H9 (cell line): Measurements from ENCODE around the gene OR2T35. TPM values are rescaled to one million over a fixed set of nuclear protein-coding genes. Genes with fewer than 3 reads are reported as not detected.
"Not testable (repeated sequence)": the region's sequence is repeated elsewhere in the genome, so short reads cannot be mapped to it uniquely, and the experiment has no call there.

ENCODE experiments used
- DNase-seq: peaks from one replicate; pipeline ENCODE4 v3.0.0-alpha.2; 2017
- H2AFZ ChIP-seq: one replicate; pipeline ENCODE4 v1.6.1; 2013; ENCODE audit warnings: mild to moderate bottlenecking, low read length, control low read depth, moderate library complexity
- H2AK5ac ChIP-seq: 2 replicates; pipeline ENCODE4 v1.6.1; 2013; ENCODE audit warnings: low read length, control low read depth, mixed read lengths; ENCODE audit not compliant: insufficient read length
- H2BK120ac ChIP-seq: one replicate; pipeline ENCODE4 v1.6.1; 2013; ENCODE audit warnings: low read depth, mild to moderate bottlenecking, low read length, control low read depth, inconsistent platforms; ENCODE audit not compliant: poor library complexity, severe bottlenecking
- H2BK12ac ChIP-seq: 2 replicates; pipeline ENCODE4 v1.6.1; 2013; ENCODE audit warnings: low read length, control low read depth, mixed read lengths, low read depth; ENCODE audit not compliant: insufficient read length
- H2BK15ac ChIP-seq: 2 replicates; pipeline ENCODE4 v1.6.1; 2013; ENCODE audit warnings: low read depth, low read length, control low read depth
- H2BK20ac ChIP-seq: one replicate; pipeline ENCODE4 v1.6.1; 2013; ENCODE audit warnings: low read depth, mild to moderate bottlenecking, low read length, control low read depth, inconsistent platforms; ENCODE audit not compliant: poor library complexity, severe bottlenecking
- H2BK5ac ChIP-seq: 2 replicates; pipeline ENCODE4 v1.6.1; 2013; ENCODE audit warnings: low read length, control low read depth, mixed read lengths; ENCODE audit not compliant: insufficient read length
- H3K14ac ChIP-seq: 2 replicates; pipeline ENCODE4 v1.6.1; 2013; ENCODE audit warnings: low read length, control low read depth; ENCODE audit not compliant: insufficient read depth
- H3K18ac ChIP-seq: 2 replicates; pipeline ENCODE4 v1.6.1; 2013; ENCODE audit warnings: low read depth, mild to moderate bottlenecking, mixed read lengths, low read length, control low read depth; ENCODE audit not compliant: insufficient read length
- H3K23ac ChIP-seq: 2 replicates; pipeline ENCODE4 v1.6.1; 2013; ENCODE audit warnings: low read length, control low read depth, mixed read lengths, low read depth; ENCODE audit not compliant: insufficient read length
- H3K23me2 ChIP-seq: 2 replicates; pipeline ENCODE4 v1.6.1; 2013; ENCODE audit warnings: low read depth, mild to moderate bottlenecking, mixed read lengths, low read length, control low read depth; ENCODE audit not compliant: insufficient read length, poor library complexity, severe bottlenecking
- H3K27ac ChIP-seq: 2 replicates; pipeline ENCODE4 v1.5.1; 2013; ENCODE audit warnings: low read length, control low read depth, mixed read lengths, low read depth; ENCODE audit not compliant: insufficient read length
- H3K27me3 ChIP-seq: 2 replicates; pipeline ENCODE4 v1.6.1; 2013; ENCODE audit warnings: low read length, control low read depth, inconsistent platforms; ENCODE audit not compliant: insufficient read depth
- H3K4ac ChIP-seq: 2 replicates; pipeline ENCODE4 v1.6.1; 2013; ENCODE audit warnings: low read depth, mild to moderate bottlenecking, control low read depth, inconsistent platforms, low read length, moderate library complexity
- H3K4me1 ChIP-seq: 2 replicates; pipeline ENCODE4 v1.6.1; 2013; ENCODE audit warnings: low read length, control low read depth, inconsistent platforms; ENCODE audit not compliant: insufficient read depth
- H3K4me2 ChIP-seq: 2 replicates; pipeline ENCODE4 v1.6.1; 2013; ENCODE audit warnings: low read length, control low read depth, mixed read lengths; ENCODE audit not compliant: insufficient read length, insufficient read depth
- H3K56ac ChIP-seq: 2 replicates; pipeline ENCODE4 v1.6.1; 2013; ENCODE audit warnings: low read depth, mild to moderate bottlenecking, mixed read lengths, low read length, control low read depth; ENCODE audit not compliant: insufficient read length
- H3K79me1 ChIP-seq: 2 replicates; pipeline ENCODE4 v1.6.1; 2013; ENCODE audit warnings: low read depth, mild to moderate bottlenecking, moderate library complexity, low read length, control low read depth, inconsistent platforms; ENCODE audit not compliant: insufficient read depth, poor library complexity, severe bottlenecking
- H3K79me2 ChIP-seq: 2 replicates; pipeline ENCODE4 v1.6.1; 2013; ENCODE audit warnings: low read length, control low read depth, inconsistent platforms; ENCODE audit not compliant: insufficient read depth
- H3K9ac ChIP-seq: 2 replicates; pipeline ENCODE4 v1.6.1; 2013; ENCODE audit warnings: low read length, control low read depth, mixed read lengths; ENCODE audit not compliant: insufficient read length; ENCODE audit errors: extremely low read depth
- H3K9me3 ChIP-seq: one replicate; pipeline ENCODE4 v1.6.1; 2013; ENCODE audit warnings: low read depth, low read length, inconsistent platforms; ENCODE audit not compliant: control insufficient read depth
- H3T11ph ChIP-seq: one replicate; pipeline ENCODE4 v1.6.1; 2013; ENCODE audit warnings: mild to moderate bottlenecking, low read length, control low read depth, inconsistent platforms
- H4K20me1 ChIP-seq: one replicate; pipeline ENCODE4 v1.6.1; 2013; ENCODE audit not compliant: control insufficient read depth, insufficient read length, insufficient read depth
- H4K5ac ChIP-seq: 2 replicates; pipeline ENCODE4 v1.6.1; 2013; ENCODE audit warnings: low read depth, mild to moderate bottlenecking, mixed read lengths, low read length, control low read depth; ENCODE audit not compliant: insufficient read length
- H4K8ac ChIP-seq: replicated peaks from 2 replicates; pipeline ENCODE4 v1.6.1; 2013; ENCODE audit warnings: low read length, control low read depth, mixed read lengths, low read depth; ENCODE audit not compliant: insufficient read length
- H4K91ac ChIP-seq: 2 replicates; pipeline ENCODE4 v1.6.1; 2013; ENCODE audit warnings: low read depth, mild to moderate bottlenecking, moderate library complexity, mixed read lengths, low read length, control low read depth; ENCODE audit not compliant: insufficient read length
- H3K27ac Mint-ChIP-seq, 3 experiments: 2 replicates in 2 of 3; 3 replicates in 1 of 3; pipeline ENCODE4 v1.8.0; 2020 to 2021; ENCODE audit warnings: mixed read lengths in 3 of 3, mild to moderate bottlenecking in 1 of 3, moderate library complexity in 1 of 3
- H3K27me3 Mint-ChIP-seq: 2 replicates; pipeline ENCODE4 v1.8.0; 2021; ENCODE audit warnings: low read depth, mild to moderate bottlenecking, moderate library complexity, mixed read lengths
- H3K36me3 Mint-ChIP-seq, 3 experiments: 2 replicates in 2 of 3; 3 replicates in 1 of 3; pipeline ENCODE4 v1.8.0; 2020 to 2021; ENCODE audit warnings: low read depth in 3 of 3, mixed read lengths in 3 of 3; ENCODE audit not compliant: insufficient read depth in 1 of 3
- H3K4me1 Mint-ChIP-seq, 2 experiments: 2 replicates each; pipeline ENCODE4 v1.8.0; 2020; ENCODE audit warnings: mixed read lengths in 2 of 2
- H3K4me3 Mint-ChIP-seq, 2 experiments: 2 replicates in 1 of 2; 3 replicates in 1 of 2; pipeline ENCODE4 v1.8.0; 2020 to 2021; ENCODE audit warnings: mild to moderate bottlenecking in 2 of 2, mixed read lengths in 2 of 2, moderate library complexity in 1 of 2
- H3K9me3 Mint-ChIP-seq, 2 experiments: 2 replicates in 1 of 2; 3 replicates in 1 of 2; pipeline ENCODE4 v1.8.0; 2020; ENCODE audit warnings: mild to moderate bottlenecking in 2 of 2, mixed read lengths in 2 of 2, moderate library complexity in 1 of 2
- WGBS: extraction: QIAGEN DNeasy Blood & Tissue Kit; methylation state at CpG from one replicate; pipeline ENCODE4 v1.1.7; 2013; ENCODE audit warnings: missing lambda C conversion rate, low lambda C conversion rate, mixed read lengths; ENCODE audit not compliant: insufficient read length; ENCODE audit errors: extremely low coverage; 5-methylcytosine and 5-hydroxymethylcytosine counted together
- total RNA-seq: library from RNA; stranded (reverse); gene quantifications from 2 replicates; pipeline ENCODE4 v1.2.1, GENCODE V29; 2021
- TF ChIP-seq, protein P1 (sequence below): fragments of 200-600 bp; sonication (generic); conservative IDR thresholded peaks from 3 replicates; pipeline ENCODE4 v1.8.0; 2021; ENCODE audit warnings: antibody characterized with exemption, mild to moderate bottlenecking

OR2T35 gene
- total RNA-seq, 1 experiment from 2014 or later = not detected

DNA sequence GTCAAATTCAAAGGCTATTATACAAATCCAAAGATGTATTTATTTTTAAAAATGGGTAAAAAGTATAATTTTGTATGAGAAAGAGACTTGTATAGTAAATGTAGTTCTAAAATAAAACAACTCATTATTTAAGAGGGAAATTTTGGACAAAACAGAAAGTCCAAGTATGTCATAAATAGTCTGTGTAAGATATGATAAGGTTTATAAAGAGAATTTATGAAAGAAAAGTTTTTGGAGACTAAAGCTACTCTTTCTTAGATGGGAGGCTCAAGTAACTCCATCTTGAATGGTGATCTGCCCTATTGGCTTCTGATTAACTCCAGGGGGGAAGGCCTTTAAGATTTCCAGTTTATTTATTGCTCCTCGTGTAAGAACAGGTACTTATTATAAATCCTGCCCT, 24.9 kb upstream of the OR2T35 start:
- Histone ChIP-seq H4K8ac (no peak overlapping the region), H3K4me1 (no peaks in the 10 kb centered on the region), H3K56ac (no peak overlapping the region), H3K27ac (no peak overlapping the region), H3K23me2 (no peaks in the 10 kb centered on the region), H2BK20ac (no peak overlapping the region), H3K79me1 (no peaks in the 10 kb centered on the region), H4K91ac (no peak overlapping the region), H2BK12ac (no peak overlapping the region), H2BK5ac (no peak overlapping the region), H3K79me2 (no peaks in the 10 kb centered on the region), H2BK15ac (no peak overlapping the region), H3K27me3 (no peaks in the 10 kb centered on the region), H3K9ac (no peak overlapping the region), H2AFZ (no peak overlapping the region), H4K20me1 (no peaks in the 10 kb centered on the region), H3K14ac (no peak overlapping the region), H3K9me3 (peaks cover 50% of the 10 kb centered on the region), H2BK120ac (no peak overlapping the region), H4K5ac (no peak overlapping the region), H2AK5ac (no peak overlapping the region), H3K18ac (no peak overlapping the region), H3K4ac (no peak overlapping the region), H3T11ph (no peak overlapping the region), H3K4me2 (no peak overlapping the region), H3K23ac (no peak overlapping the region)
- peaks cover 0 to 13% (median 3%) of the 10 kb centered on the region in 3 experiments; a peak in 4 of 7 replicates for H3K36me3 Mint-ChIP-seq
- H3K4me1 Mint-ChIP-seq = no peaks in the 10 kb centered on the region
- no peak overlapping the region for H3K27ac Mint-ChIP-seq
- peaks cover 1% of the 10 kb centered on the region for H3K27me3 Mint-ChIP-seq
- no peak for DNase-seq
- TF ChIP-seq, protein P1, sequence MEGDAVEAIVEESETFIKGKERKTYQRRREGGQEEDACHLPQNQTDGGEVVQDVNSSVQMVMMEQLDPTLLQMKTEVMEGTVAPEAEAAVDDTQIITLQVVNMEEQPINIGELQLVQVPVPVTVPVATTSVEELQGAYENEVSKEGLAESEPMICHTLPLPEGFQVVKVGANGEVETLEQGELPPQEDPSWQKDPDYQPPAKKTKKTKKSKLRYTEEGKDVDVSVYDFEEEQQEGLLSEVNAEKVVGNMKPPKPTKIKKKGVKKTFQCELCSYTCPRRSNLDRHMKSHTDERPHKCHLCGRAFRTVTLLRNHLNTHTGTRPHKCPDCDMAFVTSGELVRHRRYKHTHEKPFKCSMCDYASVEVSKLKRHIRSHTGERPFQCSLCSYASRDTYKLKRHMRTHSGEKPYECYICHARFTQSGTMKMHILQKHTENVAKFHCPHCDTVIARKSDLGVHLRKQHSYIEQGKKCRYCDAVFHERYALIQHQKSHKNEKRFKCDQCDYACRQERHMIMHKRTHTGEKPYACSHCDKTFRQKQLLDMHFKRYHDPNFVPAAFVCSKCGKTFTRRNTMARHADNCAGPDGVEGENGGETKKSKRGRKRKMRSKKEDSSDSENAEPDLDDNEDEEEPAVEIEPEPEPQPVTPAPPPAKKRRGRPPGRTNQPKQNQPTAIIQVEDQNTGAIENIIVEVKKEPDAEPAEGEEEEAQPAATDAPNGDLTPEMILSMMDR = no peak
- H3K9me3 Mint-ChIP-seq = peaks cover 58 to 60% of the 10 kb centered on the region in 2 experiments
- no peak overlapping the region for H3K4me3 Mint-ChIP-seq
- no CpG with 5 or more reads among the region's 1 CpG for WGBS

DNA sequence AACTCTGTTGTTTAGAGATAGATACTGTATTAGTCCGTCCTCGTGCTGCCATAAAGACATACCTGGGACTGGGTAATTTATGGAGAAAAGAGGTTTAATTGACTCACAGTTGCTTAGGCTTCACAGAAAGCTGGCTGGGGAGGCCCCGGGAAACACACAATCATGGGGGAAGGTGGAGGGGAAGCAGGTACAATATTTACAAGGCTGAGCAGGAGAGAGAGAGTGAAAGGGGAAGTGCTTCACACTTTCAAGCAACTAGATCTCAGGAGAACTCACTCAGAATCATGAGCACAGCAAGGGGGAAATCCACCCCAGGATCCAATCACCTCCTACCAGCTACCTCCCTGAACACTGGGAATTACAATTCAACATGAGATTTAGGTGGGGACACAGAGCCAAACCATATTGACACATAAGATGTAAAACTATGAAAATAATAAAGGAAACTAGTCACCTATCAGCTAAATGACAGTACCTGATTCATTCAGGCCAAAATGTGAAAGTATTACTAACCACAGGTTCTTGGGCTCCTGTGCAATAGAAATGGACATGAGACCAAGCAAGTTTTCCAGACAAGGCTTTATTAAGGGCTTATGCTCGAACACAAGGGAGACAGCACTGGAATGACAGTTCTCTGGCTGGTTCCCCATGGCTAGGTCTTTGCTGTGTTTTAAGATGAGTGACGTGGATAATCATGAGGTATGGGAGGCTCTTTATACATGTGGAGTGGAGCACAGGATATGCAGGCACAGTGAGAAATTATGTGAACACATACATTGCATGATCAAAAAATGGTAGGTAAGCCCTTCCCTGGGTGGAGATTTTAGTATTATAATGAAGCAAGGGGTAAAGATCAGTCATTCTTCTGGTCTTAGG, 18.6 kb upstream of the OR2T35 start:
- DNase-seq, H3T11ph ChIP-seq, H2BK15ac ChIP-seq, H2BK12ac ChIP-seq, H4K5ac ChIP-seq, H3K4me1 ChIP-seq, H4K20me1 ChIP-seq, H3K4me2 ChIP-seq, H2BK20ac ChIP-seq, H3K4me3 Mint-ChIP-seq, H3K27me3 ChIP-seq, H3K23me2 ChIP-seq, H3K4me1 Mint-ChIP-seq, H3K18ac ChIP-seq, H3K14ac ChIP-seq, H3K79me2 ChIP-seq, H2AFZ ChIP-seq, H4K8ac ChIP-seq, H3K27ac Mint-ChIP-seq, H3K23ac ChIP-seq, H2BK120ac ChIP-seq, H2BK5ac ChIP-seq, H3K4ac ChIP-seq, H3K27ac ChIP-seq, H3K9ac ChIP-seq, H3K79me1 ChIP-seq, H2AK5ac ChIP-seq, H3K27me3 Mint-ChIP-seq, H4K91ac ChIP-seq, H3K56ac ChIP-seq: not testable (repeated sequence)
- no CpG with 5 or more reads among the region's 5 CpGs for WGBS
- H3K9me3 ChIP-seq = peaks cover 31% of the 10 kb centered on the region
- peaks cover 0 to 25% (median 0%) of the 10 kb centered on the region in 3 experiments; a peak in 5 of 7 replicates for H3K36me3 Mint-ChIP-seq
- peaks cover 76 to 78% of the 10 kb centered on the region in 2 experiments for H3K9me3 Mint-ChIP-seq
